ENCODE measurements around the gene KCNK16.

GRCh38 chr6:39353698-39354315 is 31.3 kb upstream of the KCNK16 start:
- TF ChIP-seq, protein P1, sequence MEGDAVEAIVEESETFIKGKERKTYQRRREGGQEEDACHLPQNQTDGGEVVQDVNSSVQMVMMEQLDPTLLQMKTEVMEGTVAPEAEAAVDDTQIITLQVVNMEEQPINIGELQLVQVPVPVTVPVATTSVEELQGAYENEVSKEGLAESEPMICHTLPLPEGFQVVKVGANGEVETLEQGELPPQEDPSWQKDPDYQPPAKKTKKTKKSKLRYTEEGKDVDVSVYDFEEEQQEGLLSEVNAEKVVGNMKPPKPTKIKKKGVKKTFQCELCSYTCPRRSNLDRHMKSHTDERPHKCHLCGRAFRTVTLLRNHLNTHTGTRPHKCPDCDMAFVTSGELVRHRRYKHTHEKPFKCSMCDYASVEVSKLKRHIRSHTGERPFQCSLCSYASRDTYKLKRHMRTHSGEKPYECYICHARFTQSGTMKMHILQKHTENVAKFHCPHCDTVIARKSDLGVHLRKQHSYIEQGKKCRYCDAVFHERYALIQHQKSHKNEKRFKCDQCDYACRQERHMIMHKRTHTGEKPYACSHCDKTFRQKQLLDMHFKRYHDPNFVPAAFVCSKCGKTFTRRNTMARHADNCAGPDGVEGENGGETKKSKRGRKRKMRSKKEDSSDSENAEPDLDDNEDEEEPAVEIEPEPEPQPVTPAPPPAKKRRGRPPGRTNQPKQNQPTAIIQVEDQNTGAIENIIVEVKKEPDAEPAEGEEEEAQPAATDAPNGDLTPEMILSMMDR (IDR thresholded peaks at IDR 0.05), result no peak
- TF ChIP-seq POLR2A (IDR thresholded peaks at IDR 0.05), result no peak

All from heart left ventricle (tissue), 13 donors.